Measurements from ENCODE around the gene MAPK1.
A peak's percentile ranks its signal among the peaks of the same experiment; 100 is the strongest.
"Not testable (repeated sequence)": the region's sequence is repeated elsewhere in the genome, so short reads cannot be mapped to it uniquely, and the experiment has no call there.

MAPK1 gene

DNA sequence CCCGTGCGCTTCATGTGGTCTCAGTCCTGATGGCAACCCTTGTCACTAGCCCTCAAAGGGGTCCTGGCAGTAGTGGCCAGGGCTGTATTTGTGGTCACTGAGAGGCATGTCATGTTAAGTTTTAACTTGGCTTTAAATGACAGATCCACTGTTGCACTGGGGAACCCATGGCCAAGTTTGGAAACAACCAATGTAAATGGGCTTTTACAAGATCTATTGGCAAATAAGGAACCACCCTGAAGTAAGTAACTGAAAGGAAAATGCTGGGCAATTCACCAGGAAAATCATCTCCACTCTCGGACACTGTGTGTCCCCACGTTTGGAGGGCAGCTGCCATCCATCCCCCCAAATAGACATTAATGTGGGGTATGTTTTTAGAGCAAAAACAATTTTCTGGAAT lies 140.3 kb downstream of the MAPK1 start:
- ATAC-seq (replicated peaks) (no peak), DNase-seq (no peak)
- Mint-ChIP-seq H3K27ac (no peak overlapping the region), H3K9me3 (no peaks in the 10 kb centered on the region), H3K4me3 (no peak overlapping the region), H3K4me1 (peaks cover 21 to 41% of the 10 kb centered on the region in 2 donors), H3K27me3 (no peaks in the 10 kb centered on the region), H3K36me3 (peaks cover 0 to 1% of the 10 kb centered on the region in 2 donors)

DNA sequence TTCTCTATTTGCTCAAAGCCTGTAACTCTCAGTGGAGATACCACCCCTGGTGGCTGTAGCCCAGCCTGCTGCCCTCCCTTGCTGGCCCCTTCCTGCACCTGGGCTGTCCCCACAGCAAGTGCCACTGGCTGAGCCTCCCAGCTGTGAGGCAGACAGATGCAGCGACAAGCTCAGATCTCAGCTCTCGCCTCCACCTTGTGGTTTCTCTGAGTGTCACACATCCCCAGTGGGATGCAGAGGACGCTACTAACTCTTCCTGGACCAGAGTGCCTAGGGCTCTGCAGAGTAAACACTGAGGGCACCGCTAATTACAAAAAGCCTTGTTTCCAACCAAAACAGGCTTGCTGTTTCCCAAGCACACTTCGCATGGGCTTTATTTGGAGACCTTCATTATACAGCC lies 140.8 kb downstream of the MAPK1 start:
- H3K27ac Mint-ChIP-seq: no peak overlapping the region
- peak; percentile 33 for DNase-seq
- H3K36me3 Mint-ChIP-seq: peaks cover 0 to 1% of the 10 kb centered on the region in 2 donors
- peak; percentile 96 to 99 for ATAC-seq (replicated peaks)
- no peaks in the 10 kb centered on the region for H3K27me3 Mint-ChIP-seq
- H3K4me3 Mint-ChIP-seq: no peak overlapping the region
- H3K9me3 Mint-ChIP-seq: no peaks in the 10 kb centered on the region
- peaks cover 19 to 38% of the 10 kb centered on the region in 2 donors for H3K4me1 Mint-ChIP-seq

DNA sequence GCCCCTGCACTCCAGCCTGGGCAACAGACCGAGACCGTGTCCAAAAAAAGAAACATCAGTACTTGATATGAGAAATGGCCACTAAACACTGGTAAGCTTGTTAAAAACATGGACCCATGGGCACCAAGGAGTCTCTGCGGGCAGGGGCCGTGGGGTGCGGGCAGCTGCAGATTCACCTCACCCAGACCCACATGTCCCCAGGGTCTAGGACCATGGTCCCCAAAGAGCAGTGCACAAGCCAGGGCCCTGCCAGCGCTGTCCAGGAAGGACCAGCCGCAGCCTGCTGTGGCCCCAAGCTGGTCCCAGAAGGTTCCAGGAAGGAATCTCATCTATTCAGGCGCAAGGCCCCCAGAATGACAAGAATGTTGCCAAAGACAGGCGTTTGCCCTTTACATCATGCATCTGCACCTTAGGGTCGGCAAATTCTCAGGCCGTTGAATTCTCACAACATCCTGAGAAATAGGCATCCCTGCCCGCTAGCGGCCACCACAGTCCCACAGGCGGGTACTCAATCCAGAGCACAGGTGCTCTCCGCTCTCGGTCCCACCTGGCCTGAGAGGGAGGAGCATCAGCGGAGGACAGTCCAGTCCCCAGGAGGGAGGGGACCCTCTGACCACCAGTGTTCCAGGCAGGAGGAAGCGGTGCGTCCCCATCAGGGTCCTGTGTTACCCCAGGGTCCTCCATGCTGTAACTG lies 141.3 kb downstream of the MAPK1 start:
- no peak for DNase-seq
- Mint-ChIP-seq H3K4me1 (peaks cover 14 to 36% of the 10 kb centered on the region in 2 donors), H3K27me3 (no peaks in the 10 kb centered on the region), H3K9me3 (no peaks in the 10 kb centered on the region), H3K4me3 (no peak overlapping the region), H3K36me3 (peaks cover 0 to 1% of the 10 kb centered on the region in 2 donors), H3K27ac (no peak overlapping the region)
- ATAC-seq (replicated peaks): no peak

DNA sequence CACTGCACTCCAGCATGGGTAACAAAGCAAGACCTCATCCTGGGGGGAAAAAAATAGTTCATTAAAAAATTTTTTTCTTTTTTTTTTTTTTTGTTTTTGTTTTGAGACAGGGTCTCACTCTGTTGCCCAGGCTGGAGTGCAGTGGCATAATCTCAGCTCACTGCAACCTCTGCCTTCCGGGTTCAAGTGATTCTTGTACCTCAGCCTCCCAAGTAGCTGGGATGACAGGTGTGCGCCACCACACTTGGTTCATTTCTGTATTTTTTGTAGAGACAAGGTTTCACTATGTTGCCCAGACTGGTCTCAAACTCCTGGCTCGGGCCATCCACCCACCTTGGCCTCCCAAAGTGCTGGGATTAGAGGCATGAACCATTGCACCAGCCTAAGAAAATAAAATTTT lies 142.9 kb downstream of the MAPK1 start:
- not testable (repeated sequence) for ATAC-seq (replicated peaks); H3K4me3 Mint-ChIP-seq; H3K27me3 Mint-ChIP-seq; H3K9me3 Mint-ChIP-seq; H3K27ac Mint-ChIP-seq; DNase-seq; H3K36me3 Mint-ChIP-seq
- H3K4me1 Mint-ChIP-seq: peaks cover 7 to 30% of the 10 kb centered on the region in 2 donors

DNA sequence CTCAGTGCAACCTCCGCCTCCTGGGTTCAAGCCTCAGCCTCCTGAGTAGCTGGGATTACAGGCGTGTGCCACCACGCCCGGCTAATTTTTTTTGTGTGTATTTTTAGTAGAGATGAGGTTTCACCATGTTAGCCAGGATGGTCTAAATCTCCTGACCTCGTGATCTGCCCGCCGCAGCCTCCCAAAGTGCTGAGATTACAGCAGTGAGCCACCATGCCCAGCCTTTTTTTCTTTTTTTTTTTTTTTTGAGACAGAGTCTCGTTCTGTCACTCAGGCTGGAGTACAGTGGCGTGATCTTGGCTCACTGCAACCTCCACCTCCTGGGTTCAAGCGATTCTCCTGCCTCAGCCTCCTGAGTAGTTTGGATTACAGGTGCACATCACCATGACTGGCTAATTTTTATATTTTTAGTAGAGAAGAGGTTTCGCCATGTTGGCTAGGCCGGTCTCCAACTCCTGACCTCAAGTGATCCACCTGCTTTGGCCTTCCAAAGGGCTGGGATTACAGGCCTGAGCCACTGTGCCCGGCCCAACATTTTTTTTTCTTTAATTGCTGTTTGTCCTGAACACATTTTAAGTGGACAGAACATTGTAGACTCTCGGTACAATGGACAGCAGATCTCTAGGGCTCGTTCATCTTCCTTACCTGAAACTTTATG lies 146.1 kb downstream of the MAPK1 start:
- not testable (repeated sequence) for H3K9me3 Mint-ChIP-seq; H3K27me3 Mint-ChIP-seq; H3K27ac Mint-ChIP-seq; H3K36me3 Mint-ChIP-seq; ATAC-seq (replicated peaks); DNase-seq; H3K4me3 Mint-ChIP-seq
- peaks cover 10 to 40% of the 10 kb centered on the region in 2 donors for H3K4me1 Mint-ChIP-seq

DNA sequence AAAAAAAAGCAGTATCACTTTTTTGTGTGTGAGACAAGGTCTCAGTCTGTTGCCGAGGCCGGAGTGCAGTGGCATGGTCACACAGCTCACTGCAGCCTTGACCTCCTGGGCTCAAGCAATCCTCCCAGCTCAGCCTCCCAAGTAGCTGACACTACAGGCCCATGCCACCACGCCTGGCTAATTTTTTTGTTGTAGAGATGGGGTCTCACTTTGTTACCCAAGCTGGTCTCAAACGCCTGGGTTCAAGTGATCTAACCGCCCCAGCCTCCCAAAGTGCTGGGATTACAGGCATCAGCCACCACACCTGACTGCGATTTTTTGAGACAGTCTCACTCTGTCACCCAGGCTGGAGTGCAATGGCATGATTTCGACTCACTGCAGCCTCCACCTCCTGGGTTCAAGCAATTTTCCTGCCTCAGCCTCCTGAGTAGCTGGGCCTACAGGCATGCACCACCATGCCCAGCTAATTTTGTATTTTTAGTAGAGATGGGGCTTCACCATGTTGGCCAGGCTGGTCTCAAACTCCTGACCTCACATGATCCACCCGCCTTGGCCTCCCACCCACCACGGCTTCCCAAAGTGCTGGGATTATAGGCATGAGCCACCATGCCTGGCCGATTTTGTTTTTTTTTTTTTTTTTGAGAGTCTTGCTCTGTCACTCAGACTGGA lies 147.1 kb downstream of the MAPK1 start:
- ATAC-seq (replicated peaks); H3K36me3 Mint-ChIP-seq; H3K27ac Mint-ChIP-seq; DNase-seq; H3K9me3 Mint-ChIP-seq; H3K4me3 Mint-ChIP-seq; H3K27me3 Mint-ChIP-seq: not testable (repeated sequence)
- H3K4me1 Mint-ChIP-seq: peaks cover 9 to 37% of the 10 kb centered on the region in 2 donors

DNA sequence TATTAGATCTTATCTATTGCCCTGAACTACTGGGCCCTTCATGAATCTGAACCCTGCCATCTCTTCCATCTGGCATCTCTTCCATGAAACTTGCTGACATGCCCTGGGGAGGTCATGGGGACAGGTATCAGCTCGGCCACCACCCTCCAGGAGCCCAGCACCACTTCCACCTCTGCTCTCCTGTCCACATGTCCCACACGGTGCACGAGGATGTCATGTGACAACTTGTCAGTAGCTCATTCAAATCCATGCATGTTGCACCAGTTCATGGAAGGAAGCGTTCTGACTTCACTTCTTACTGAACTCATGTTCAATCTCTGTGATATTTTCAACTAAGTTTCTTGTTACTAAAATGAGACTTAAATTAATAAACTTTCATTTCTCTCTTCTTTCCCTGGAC lies 148.4 kb downstream of the MAPK1 start:
- no peaks in the 10 kb centered on the region for H3K36me3 Mint-ChIP-seq
- H3K9me3 Mint-ChIP-seq: no peaks in the 10 kb centered on the region
- no peaks in the 10 kb centered on the region for H3K27me3 Mint-ChIP-seq
- ATAC-seq (replicated peaks) (peak; percentile 63 to 74), DNase-seq (no peak)
- H3K4me1 Mint-ChIP-seq: peaks cover 9 to 32% of the 10 kb centered on the region in 2 donors
- H3K4me3 Mint-ChIP-seq: peak overlapping the region in 1 of 2 donors; percentile 1
- peak overlapping the region; percentile 75 for H3K27ac Mint-ChIP-seq

DNA sequence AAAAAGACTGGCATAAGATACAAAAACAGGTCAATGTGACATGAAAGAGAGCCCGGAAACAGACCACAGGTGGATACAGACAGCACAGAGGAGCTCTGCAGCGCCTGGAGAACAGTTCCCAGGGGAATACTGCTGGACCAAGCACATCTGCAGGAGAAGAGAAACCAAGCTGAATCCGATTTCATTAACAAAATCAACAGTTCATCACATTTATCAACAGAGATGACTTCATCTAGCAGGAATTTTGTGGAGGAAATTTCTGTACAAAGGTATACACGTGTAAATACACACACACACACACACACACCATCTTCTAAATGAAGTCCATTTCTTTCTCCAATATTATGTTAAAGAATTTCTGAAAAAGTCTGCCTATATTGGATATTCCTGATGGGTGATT lies 148.9 kb downstream of the MAPK1 start:
- no peaks in the 10 kb centered on the region for H3K27me3 Mint-ChIP-seq
- DNase-seq: no peak
- no peaks in the 10 kb centered on the region for H3K9me3 Mint-ChIP-seq

DNA sequence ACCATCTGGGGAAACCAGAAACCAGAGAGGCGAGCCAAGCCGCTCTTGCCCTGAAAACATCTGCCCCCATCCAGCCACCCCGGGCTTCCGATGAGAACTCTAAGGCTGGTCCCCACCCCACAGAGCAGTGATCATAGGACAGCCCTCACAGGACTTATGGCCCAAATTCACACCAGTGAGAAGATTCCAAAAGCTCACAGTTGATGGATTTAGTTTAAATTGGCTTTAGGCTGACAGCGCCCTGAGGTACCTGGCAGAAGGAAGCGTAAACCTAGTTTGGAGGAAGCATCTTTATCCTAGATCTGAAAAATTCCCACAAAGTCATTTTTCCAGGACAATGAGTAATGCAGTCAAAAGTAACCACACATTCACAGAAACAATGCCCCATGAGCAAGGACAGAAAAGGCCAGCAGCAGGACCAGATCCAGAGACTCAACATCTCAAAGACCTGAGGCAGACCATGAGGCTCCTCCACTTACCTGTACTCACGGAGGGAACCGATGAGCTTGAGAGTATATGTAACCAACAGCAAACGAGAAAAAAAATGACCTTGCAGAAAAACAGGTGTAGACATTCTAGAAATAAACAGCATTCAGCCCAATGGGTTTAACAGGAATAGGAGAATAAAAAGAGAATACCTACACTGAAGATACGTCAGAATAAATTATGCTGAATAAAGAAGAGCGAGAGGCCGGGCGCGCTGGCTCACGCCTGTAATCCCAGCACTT lies 150.9 kb downstream of the MAPK1 start:
- H3K27ac Mint-ChIP-seq; H3K36me3 Mint-ChIP-seq; H3K4me3 Mint-ChIP-seq; ATAC-seq (replicated peaks); H3K27me3 Mint-ChIP-seq; DNase-seq; H3K9me3 Mint-ChIP-seq: not testable (repeated sequence)
- H3K4me1 Mint-ChIP-seq: peaks cover 15 to 36% of the 10 kb centered on the region in 2 donors

More for the DNA sequence above, 148.9 kb downstream of the MAPK1 start:
- Mint-ChIP-seq H3K27ac (no peak overlapping the region), H3K4me3 (no peak overlapping the region), H3K36me3 (no peaks in the 10 kb centered on the region), H3K4me1 (peaks cover 8 to 30% of the 10 kb centered on the region in 2 donors)
- no peak for ATAC-seq (replicated peaks)

DNA sequence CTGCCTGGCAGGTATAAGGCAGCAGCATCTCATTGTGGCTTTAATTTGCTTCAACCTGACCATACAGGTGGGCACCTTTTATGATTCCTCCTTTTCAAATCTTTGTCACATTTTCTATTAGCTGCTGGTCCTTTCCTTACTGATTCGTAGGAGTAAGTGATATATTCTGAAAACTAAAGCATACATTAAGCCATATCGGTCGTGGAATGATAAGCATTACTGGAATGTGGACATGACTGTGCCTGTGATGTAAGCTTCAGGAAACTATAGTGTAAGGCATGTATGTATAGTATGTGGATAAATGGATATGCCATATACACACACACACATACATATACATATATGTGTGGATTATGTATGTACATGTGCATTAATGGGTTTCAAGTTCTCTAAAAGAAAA lies 152.7 kb downstream of the MAPK1 start:
- no peak for ATAC-seq (replicated peaks)
- Mint-ChIP-seq H3K36me3 (no peaks in the 10 kb centered on the region), H3K4me3 (no peak overlapping the region), H3K4me1 (peaks cover 15 to 34% of the 10 kb centered on the region in 2 donors), H3K27me3 (no peaks in the 10 kb centered on the region), H3K9me3 (no peaks in the 10 kb centered on the region), H3K27ac (peak overlapping the region; percentile 37)
- DNase-seq: no peak

DNA sequence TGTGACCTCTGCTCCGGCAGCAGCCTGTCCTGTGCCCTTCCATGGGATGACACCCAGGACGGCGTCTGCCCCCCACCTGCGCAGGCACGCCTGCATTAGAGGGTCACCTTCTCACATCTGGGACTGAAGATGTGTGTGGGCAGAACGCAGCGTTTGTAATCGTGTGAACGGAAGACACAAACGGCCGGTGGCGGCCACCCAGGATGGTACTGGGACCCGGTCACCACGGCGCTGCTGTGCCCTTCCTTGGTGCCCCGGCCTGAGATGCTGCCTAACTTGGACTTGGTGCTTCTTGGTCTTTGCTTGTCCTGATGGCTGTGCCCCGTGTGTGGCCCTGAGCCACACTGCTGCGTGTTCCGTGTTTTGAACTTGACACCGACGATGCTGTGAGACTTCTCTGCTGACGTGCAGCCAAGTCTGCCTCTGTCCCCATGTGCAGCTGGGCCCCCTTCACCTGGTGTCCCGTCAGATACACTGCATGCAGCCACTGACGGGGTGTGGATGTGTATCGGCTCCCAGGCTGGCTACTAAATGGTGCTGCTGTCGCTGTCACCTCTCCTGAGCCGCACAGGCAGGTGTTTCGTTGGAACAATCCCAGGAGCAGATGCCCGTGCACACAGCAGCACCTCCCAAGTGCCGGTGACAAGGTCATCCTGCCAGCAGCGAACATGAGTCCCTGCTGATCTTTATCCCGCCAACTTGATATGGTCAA lies 153.2 kb downstream of the MAPK1 start:
- H3K4me1 Mint-ChIP-seq: peaks cover 14 to 28% of the 10 kb centered on the region in 2 donors
- peaks cover 0 to under 1% of the 10 kb centered on the region in 2 donors for H3K36me3 Mint-ChIP-seq
- ATAC-seq (replicated peaks): no peak
- no peaks in the 10 kb centered on the region for H3K9me3 Mint-ChIP-seq
- H3K27me3 Mint-ChIP-seq: no peaks in the 10 kb centered on the region
- H3K4me3 Mint-ChIP-seq: no peak overlapping the region
- no peak for DNase-seq
- peak overlapping the region; percentile 37 for H3K27ac Mint-ChIP-seq

DNA sequence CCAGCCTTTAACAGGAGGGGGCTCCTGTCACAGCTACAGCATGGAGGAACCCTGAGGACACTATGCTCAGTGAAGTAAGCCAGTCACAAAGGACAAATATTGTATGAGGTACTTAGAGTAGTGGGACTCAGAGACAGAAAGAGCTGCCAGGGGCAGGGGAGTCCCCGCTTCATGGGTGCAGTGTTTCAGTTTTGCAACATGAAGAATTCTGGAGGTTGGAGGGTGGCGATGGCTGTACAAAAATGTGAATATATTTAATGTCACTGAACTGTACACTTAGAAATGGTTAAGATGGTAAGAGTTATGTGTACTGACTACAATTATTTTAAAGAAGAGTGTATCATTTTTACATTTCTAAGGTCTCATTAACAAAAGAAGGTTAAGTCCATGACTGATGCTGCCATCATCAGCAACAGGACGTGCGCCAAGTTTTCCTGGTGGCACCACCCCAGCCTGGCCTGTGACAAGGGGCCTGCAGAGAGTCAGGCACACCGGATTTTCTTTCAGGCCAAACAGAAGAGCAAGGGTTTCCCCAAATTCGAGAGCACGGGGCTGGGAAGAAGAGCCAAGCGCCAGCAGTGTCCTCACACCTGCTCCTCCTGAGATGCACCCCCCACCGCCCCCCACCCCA lies 153.9 kb downstream of the MAPK1 start:
- Mint-ChIP-seq H3K9me3 (no peaks in the 10 kb centered on the region), H3K4me1 (peaks cover 9 to 22% of the 10 kb centered on the region in 2 donors), H3K27me3 (no peaks in the 10 kb centered on the region), H3K27ac (peak overlapping the region; percentile 90), H3K36me3 (peaks cover 0 to 2% of the 10 kb centered on the region in 2 donors), H3K4me3 (peak overlapping the region; percentile 45 to 68)
- ATAC-seq (replicated peaks) (peak; percentile 60 to 74), DNase-seq (no peak)

DNA sequence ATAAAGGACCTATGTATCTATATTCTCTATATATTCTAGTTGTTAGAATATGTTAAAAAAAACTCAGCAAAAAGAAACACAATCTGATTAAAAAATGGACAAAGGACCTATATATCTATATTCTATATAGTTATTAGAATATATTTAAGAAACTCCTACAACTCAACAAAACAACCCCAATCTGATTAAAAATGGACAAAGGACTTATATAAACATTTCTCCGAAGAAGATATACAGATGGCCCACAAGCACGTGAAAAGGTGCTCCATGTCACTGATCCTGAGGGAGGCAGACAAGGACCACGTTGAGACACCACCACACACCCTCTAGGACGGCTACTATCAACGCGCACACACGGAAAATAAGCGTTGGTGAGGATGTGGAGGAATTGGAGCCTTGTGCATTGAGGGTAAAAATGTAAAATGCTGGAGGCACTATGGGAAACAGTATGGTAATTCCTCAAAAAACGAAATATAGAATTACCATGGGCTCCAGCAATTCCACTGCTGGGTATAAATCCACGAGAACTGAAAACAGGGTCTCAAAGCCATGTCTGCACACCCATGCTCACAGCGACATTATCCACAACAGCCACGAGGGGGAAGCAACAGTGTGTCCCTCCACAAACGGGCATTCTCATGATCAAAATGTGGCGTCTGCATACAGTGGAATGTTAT lies 154.6 kb downstream of the MAPK1 start:
- H3K4me3 Mint-ChIP-seq: peak overlapping the region; percentile 45 to 68
- no peaks in the 10 kb centered on the region for H3K9me3 Mint-ChIP-seq
- peak overlapping the region; percentile 90 for H3K27ac Mint-ChIP-seq
- peaks cover 7 to 16% of the 10 kb centered on the region in 2 donors for H3K4me1 Mint-ChIP-seq
- DNase-seq: peak; percentile 38
- ATAC-seq (replicated peaks): peak; percentile 97
- H3K27me3 Mint-ChIP-seq: no peaks in the 10 kb centered on the region
- H3K36me3 Mint-ChIP-seq: peaks cover 0 to 2% of the 10 kb centered on the region in 2 donors
